Activated CD8-positive, alpha-beta memory T cell treated with anti-CD3 and anti-CD28 coated beads for 1 hour (primary cell): ENCODE data around the gene LRFN5.
"Not testable (repeated sequence)": the region's sequence is repeated elsewhere in the genome, so short reads cannot be mapped to it uniquely, and the experiment has no call there.

ENCODE experiments used
- DNase-seq, 2 donors: peaks; one replicate each; pipeline ENCODE4 v3.0.0-alpha.2; 2020; ENCODE audit warnings: low read depth in 1 of 2; ENCODE audit errors: extremely low read depth in 1 of 2

LRFN5 gene

GRCh38 chr14:41878321-41878720 is 271.6 kb downstream of the LRFN5 start:
- no peak for DNase-seq

- no peak for DNase-seq
Observed at GRCh38 chr14:41891624-41892023, 284.9 kb downstream of the LRFN5 start.

- DNase-seq: no peak
Observed at GRCh38 chr14:41899416-41899815, 292.7 kb downstream of the LRFN5 start.

- no peak for DNase-seq
Observed at GRCh38 chr14:41900644-41901043, 294.0 kb downstream of the LRFN5 start.

- DNase-seq: no peak
Observed at GRCh38 chr14:41901089-41901488, 294.4 kb downstream of the LRFN5 start.

GRCh38 chr14:41905394-41905964 is 298.8 kb downstream of the LRFN5 start:
- DNase-seq: no peak

- DNase-seq: not testable (repeated sequence)
Observed at GRCh38 chr14:41911155-41911554, 304.5 kb downstream of the LRFN5 start.

GRCh38 chr14:41913398-41913797 is 306.7 kb downstream of the LRFN5 start:
- DNase-seq: no peak

- DNase-seq: no peak
Observed at GRCh38 chr14:41915732-41916131, 309.1 kb downstream of the LRFN5 start.

GRCh38 chr14:41916313-41916712 is 309.6 kb downstream of the LRFN5 start:
- DNase-seq: no peak

GRCh38 chr14:41925409-41925808 is 318.7 kb downstream of the LRFN5 start:
- no peak for DNase-seq

GRCh38 chr14:41950428-41951151 is 343.9 kb downstream of the LRFN5 start:
- no peak for DNase-seq
